ENCODE measurements around the gene AUTS2. TPM values are rescaled to one million over a fixed set of nuclear protein-coding genes. Genes with fewer than 3 reads are reported as not detected.

Gene AUTS2
- total RNA-seq, 4 donors from 2014 or later: 14.9 to 27.2 (median 17.5) TPM

DNA sequence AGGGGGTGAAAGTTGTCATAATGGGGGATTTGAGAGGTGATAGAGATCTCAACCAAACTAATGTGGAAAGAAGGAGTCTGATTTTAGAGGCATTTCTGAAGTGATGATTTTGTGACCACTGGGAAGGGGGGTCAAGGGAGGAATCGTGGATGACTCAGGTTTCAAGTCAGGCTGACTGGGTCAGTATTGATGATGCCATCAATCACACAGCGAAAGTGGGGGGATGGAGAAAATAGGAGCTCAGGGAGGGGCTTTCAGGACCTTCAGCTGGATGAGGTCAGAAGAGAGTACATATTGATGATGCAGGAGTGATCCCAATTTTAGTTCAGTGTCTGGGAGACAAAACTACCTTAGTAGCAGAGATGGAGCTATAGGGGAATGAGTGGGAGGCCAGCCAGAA, 852.5 kb downstream of the AUTS2 start:
- WGBS, 2 donors: 87 to 90% methylated on average over 2 of the region's 2 CpGs
- peaks cover 0 to 4% of the 10 kb centered on the region in 2 donors for H3K4me1 ChIP-seq
- intact Hi-C loops (cut with DNase I): no loop called here
- no peaks in the 10 kb centered on the region for H3K27me3 ChIP-seq
- no peaks in the 10 kb centered on the region for H3K9me3 ChIP-seq
- H3K4me3 ChIP-seq (replicated peaks in 1 of 3): no peak overlapping the region
- H3K36me3 ChIP-seq: no peaks in the 10 kb centered on the region
- TF ChIP-seq, protein P1, sequence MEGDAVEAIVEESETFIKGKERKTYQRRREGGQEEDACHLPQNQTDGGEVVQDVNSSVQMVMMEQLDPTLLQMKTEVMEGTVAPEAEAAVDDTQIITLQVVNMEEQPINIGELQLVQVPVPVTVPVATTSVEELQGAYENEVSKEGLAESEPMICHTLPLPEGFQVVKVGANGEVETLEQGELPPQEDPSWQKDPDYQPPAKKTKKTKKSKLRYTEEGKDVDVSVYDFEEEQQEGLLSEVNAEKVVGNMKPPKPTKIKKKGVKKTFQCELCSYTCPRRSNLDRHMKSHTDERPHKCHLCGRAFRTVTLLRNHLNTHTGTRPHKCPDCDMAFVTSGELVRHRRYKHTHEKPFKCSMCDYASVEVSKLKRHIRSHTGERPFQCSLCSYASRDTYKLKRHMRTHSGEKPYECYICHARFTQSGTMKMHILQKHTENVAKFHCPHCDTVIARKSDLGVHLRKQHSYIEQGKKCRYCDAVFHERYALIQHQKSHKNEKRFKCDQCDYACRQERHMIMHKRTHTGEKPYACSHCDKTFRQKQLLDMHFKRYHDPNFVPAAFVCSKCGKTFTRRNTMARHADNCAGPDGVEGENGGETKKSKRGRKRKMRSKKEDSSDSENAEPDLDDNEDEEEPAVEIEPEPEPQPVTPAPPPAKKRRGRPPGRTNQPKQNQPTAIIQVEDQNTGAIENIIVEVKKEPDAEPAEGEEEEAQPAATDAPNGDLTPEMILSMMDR (IDR thresholded peaks at IDR 0.05): no peak
- no peak for TF ChIP-seq POLR2A (IDR thresholded peaks at IDR 0.05)
- no peak overlapping the region for H3K27ac ChIP-seq
- DNase-seq: no peak

DNA sequence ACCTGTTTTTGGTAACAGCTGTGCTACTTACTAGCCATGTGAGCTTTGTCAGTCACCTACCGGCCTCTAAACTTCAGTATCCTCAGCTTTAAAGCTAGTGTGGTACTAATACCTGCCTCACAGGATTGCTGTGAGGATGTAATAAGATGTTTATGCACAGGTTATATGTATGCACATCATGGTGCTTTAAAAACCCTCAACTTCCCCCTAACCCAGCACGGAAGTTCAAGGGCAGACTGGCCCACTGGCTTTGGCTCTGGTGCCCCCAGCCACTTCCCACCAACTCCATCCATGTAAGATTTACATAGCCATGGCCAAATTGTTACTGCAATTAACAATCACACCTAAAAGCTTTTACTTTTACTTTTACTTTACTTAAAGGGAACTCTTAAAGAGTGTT, 857.6 kb downstream of the AUTS2 start:
- Histone ChIP-seq H3K9me3 (no peaks in the 10 kb centered on the region), H3K36me3 (no peaks in the 10 kb centered on the region), H3K27me3 (no peaks in the 10 kb centered on the region), H3K4me3 (replicated peaks in 1 of 3) (no peak overlapping the region), H3K4me1 (peaks cover 32 to 43% of the 10 kb centered on the region in 2 donors), H3K27ac (no peak overlapping the region)
- no peak for DNase-seq
- TF ChIP-seq, protein P1 (IDR thresholded peaks at IDR 0.05): no peak
- TF ChIP-seq POLR2A (IDR thresholded peaks at IDR 0.05): no peak
- WGBS, 2 donors: 94 to 96% methylated on average over 2 of the region's 2 CpGs
- intact Hi-C loops (cut with DNase I): no loop called here

DNA sequence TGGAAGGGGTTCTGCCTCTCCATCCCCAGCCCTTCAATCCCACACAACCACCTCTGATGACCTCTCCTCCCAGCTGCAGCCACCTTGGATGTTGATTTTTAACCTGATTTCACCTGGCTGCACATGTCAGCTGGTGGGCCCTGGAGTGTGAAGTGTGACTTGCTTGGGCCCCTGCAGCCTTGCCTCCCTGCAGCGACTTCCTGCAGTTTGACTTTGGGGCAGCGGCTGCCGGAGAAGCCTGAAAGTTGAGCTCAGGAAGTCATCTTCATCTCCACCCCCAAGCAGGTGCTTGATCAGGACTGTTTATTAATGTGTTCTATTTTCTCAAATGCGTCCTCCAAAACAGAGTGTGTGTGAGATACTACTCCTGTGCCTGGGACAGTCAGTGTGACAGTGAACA, 858.4 kb downstream of the AUTS2 start:
- DNase-seq: peak; percentile 35 to 57
- WGBS, 2 donors: 63 to 73% methylated on average over 4 of the region's 4 CpGs
- Histone ChIP-seq H3K9me3 (no peaks in the 10 kb centered on the region), H3K27me3 (no peaks in the 10 kb centered on the region), H3K4me1 (peaks cover 32 to 43% of the 10 kb centered on the region in 2 donors), H3K27ac (peak overlapping the region; percentile 75 to 93 (median 79)), H3K4me3 (replicated peaks in 1 of 3) (no peak overlapping the region), H3K36me3 (no peaks in the 10 kb centered on the region)
- intact Hi-C loops (cut with DNase I): no loop called here
- TF ChIP-seq, protein P1 (IDR thresholded peaks at IDR 0.05): no peak
- no peak for TF ChIP-seq POLR2A (IDR thresholded peaks at IDR 0.05)

- WGBS, 2 donors: 46 to 52% methylated on average over 3 of the region's 3 CpGs
- peaks cover 32 to 43% of the 10 kb centered on the region in 2 donors for H3K4me1 ChIP-seq
- H3K27ac ChIP-seq: peak overlapping the region; percentile 75 to 93 (median 79)
- intact Hi-C loops (cut with DNase I): no loop called here
- TF ChIP-seq, protein P1 (IDR thresholded peaks at IDR 0.05): no peak
- TF ChIP-seq POLR2A (IDR thresholded peaks at IDR 0.05): no peak
- no peaks in the 10 kb centered on the region for H3K36me3 ChIP-seq
- H3K9me3 ChIP-seq: no peaks in the 10 kb centered on the region
- no peaks in the 10 kb centered on the region for H3K27me3 ChIP-seq
- no peak overlapping the region for H3K4me3 ChIP-seq (replicated peaks in 1 of 3)
- DNase-seq: peak; percentile 24 to 41
Observed at GRCh38 chr7:70457482-70457881, 859.2 kb downstream of the AUTS2 start.

GRCh38 chr7:70457883-70458680, 859.8 kb downstream of the AUTS2 start:
- Histone ChIP-seq H3K36me3 (no peaks in the 10 kb centered on the region), H3K4me3 (replicated peaks in 1 of 3) (no peak overlapping the region), H3K9me3 (no peaks in the 10 kb centered on the region), H3K27me3 (no peaks in the 10 kb centered on the region), H3K4me1 (peaks cover 38 to 48% of the 10 kb centered on the region in 2 donors), H3K27ac (peak overlapping the region; percentile 75 to 93 (median 79))
- intact Hi-C loops (cut with DNase I): no loop called here
- TF ChIP-seq, protein P1 (IDR thresholded peaks at IDR 0.05): no peak
- TF ChIP-seq POLR2A (IDR thresholded peaks at IDR 0.05): no peak
- 32 to 34% methylated on average over 8 of the region's 8 CpGs for WGBS, 2 donors
- peak; percentile 68 to 72 for DNase-seq

Measured in thyroid gland (tissue), 4 donors.